ENCODE data around the gene UNC79.

- TF ChIP-seq CTCF (IDR thresholded peaks at IDR 0.05; ENCODE audit: extremely low read depth in 1 of 2, insufficient read depth in 1 of 2, low read depth in 1 of 2, low read length in 2 of 2): no peak
- TF ChIP-seq JUN (IDR thresholded peaks at IDR 0.05; ENCODE audit: borderline replicate concordance, insufficient read depth, insufficient read length, low read depth): no peak
Observed at GRCh38 chr14:93381644-93382043, 49.1 kb upstream of the UNC79 start.

All from endothelial cell of umbilical vein (primary cell).